Kidney glomerular epithelial cell (primary cell): ENCODE measurements around the gene TRAPPC1.
"Not testable (repeated sequence)": the region's sequence is repeated elsewhere in the genome, so short reads cannot be mapped to it uniquely, and the experiment has no call there.

ENCODE experiments used
- DNase-seq: peaks from one replicate; lab custom pipeline; 2025; lab: John Stamatoyannopoulos, UW

The TRAPPC1 gene

DNA sequence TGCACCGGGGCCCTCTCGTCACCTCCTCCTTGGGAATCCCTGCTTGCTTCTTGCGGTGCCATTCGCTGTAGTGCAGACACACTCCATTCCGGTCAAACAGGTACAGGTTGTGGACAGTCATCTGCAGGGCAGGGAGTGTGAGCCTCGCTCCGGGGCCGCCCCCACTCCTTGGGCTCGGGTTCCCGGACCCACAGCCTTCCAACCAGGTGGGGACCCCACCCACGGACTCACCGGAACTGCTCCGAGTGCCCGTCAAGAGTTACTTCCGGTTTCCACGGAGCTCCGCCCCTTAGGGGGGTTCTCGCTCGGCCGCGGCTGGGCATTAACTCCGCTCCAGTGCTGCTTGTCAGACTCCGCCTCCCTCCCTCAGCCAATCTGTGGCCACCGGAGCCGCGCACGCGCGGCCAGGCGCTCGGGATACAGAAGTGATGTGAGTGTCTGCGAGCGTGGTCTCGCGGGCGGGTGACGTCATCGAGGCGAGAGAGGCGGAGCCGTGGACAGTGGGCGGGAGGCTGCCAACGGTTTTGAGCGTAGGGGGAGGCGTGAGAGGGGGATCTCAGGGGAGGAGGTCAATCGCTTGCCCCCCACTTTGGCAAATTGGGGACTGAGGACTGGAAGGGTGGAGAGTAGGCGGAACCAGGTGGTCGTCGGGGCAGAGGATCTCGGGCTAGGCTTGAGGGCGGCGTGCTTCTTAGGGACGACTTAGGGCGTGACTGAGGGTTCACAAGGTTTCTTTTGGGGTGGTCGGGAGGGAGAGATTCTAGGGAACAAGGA, at the start of gene TRAPPC1, which contains the start of gene CNTROB:
Gene TRAPPC1 (minus strand): TSS at position 238 of the 774 bp plus-strand sequence. CDS start 117 bp downstream, at position 121.
Gene CNTROB (plus strand): TSS at position 498 of the 774 bp plus-strand sequence. CDS start 874 bp downstream, outside the sequence.
- peak; percentile 98 for DNase-seq

GRCh38 chr17:7977805-7978204, 46.1 kb upstream of the TRAPPC1 start:
- no peak for DNase-seq

GRCh38 chr17:7977039-7977438, 45.3 kb upstream of the TRAPPC1 start:
- DNase-seq, result no peak

GRCh38 chr17:7974638-7975131, 42.9 kb upstream of the TRAPPC1 start:
- no peak for DNase-seq

DNA sequence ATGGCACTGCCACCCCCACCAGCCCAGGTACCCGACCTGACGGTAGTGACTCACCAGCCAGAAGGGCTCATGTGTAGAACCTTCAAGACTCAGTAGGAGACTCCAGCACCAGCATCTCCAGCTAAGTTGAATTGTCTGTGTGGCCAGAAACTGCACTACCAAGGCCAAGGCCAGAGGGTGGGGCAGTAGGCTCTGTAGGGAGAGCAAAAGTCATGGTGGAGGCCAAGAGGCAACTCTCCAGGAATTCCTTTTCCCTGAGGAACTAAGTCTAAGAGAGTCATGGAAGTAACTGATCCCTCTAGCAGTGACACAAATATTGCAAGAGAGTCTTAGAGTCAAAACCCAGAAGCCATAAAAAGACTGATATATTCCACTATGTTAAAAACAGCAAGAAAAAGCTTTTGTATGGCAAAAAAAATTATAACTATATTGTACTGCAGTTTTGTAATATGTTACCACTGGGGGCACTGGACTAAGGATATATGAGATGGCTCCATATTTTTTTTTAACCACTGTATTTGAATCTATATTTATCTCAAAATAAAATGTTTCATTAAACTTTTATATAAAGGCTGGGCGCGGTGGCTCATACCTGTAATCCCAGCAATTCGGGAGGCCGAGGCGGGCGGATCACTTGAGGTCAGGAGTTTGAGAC, 40.5 kb upstream of the TRAPPC1 start:
- no peak for DNase-seq

- no peak for DNase-seq
Measured at GRCh38 chr17:7971651-7972050, 39.9 kb upstream of the TRAPPC1 start.

GRCh38 chr17:7969433-7969832, 37.7 kb upstream of the TRAPPC1 start:
- no peak for DNase-seq

DNA sequence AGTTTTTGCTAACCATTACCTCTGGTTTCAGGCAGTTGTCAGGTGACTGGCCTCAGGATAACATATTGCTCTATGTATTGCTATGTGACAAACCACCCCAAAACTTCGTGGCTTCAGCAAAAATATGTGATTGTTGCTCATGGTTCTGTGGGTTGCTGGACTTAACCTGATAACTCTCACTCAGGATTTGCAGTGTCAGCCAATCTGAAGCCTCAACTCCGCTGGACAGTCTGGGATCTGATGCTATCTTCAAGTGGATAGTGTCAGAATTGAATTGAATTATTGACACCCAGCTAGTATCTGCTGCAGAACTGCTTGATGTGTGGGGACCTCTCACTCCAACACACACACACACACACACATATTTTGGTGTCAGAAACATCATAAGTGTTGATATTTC, 36.0 kb upstream of the TRAPPC1 start:
- DNase-seq, result no peak

DNA sequence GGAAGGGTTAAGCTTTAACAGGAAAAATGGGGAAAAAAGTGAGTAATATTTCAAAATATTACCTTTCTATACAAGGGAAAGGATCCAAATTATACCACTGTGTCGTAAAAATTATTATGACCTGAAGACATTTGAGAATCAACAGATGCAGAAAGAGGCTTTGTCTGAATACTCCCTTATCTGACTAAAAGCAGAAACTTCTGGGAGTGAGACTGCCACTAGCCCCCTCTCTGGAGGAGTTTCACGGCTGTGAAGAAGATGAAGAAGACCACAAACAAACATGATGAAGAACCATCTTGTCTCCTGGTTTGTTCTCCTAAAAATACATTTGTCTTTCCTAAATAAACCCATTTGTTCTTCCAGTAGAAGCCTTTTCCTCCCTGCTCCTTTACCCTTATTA, 29.7 kb upstream of the TRAPPC1 start:
- no peak for DNase-seq

GRCh38 chr17:7959503-7960253, 27.9 kb upstream of the TRAPPC1 start:
- no peak for DNase-seq

DNA sequence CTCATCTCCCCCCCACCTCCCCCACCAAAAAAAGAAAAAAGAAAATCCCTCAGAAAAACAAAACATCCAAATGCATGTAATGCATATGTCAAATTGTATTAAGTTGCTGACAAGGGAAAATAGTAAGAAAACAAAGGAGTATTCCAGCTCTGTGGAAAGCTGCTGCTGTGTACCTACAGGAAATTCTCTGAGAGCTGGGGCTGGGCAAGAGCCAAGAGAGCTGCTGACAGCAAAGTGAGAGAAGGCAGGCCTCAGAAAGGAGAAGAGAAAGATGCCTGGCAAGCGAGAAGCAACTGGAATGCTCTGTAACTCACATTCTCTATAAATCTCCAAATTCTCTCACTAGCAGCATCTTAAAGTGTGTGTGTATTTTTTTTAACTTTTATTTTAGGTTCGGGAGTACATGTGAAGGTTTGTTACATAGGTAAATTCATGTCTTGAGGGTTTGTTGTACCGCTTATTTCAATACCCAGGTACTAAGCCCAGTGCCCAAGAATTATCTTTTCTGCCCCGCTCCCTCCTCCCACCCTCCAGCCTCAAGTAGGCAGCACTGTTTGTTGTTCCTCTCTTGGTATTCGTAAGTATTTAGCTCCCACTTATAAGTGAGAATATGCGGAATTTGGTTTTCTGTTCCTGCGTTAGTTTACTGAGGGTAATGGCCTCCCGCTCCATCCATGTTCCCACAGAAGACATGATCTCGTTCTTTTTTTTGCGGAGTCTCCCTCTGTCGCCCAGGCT, 24.7 kb upstream of the TRAPPC1 start:
- no peak for DNase-seq

GRCh38 chr17:7955414-7956227, 23.9 kb upstream of the TRAPPC1 start:
- no peak for DNase-seq

DNA sequence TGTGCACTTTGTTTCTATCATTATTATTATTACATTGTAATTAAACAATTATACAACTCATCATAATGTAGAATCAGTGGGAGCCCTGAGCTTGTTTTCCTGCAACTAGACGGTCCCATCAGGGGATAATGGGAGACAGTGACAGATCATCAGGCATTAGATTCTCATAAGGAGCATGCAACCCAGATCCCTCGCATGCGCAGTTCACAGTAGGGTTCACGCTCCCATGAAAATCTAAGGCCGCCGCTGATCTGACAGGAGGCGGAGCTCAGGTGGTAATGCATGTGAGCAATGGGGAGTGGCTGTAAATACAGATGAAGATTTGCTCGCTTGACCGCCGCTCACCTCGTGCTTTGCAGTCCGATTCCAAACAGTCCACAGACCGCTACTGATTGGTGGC, 21.5 kb upstream of the TRAPPC1 start:
- not testable (repeated sequence) for DNase-seq

GRCh38 chr17:7951143-7951792, 19.5 kb upstream of the TRAPPC1 start:
- no peak for DNase-seq

GRCh38 chr17:7950578-7950977, 18.8 kb upstream of the TRAPPC1 start:
- no peak for DNase-seq

GRCh38 chr17:7947651-7948050, 15.9 kb upstream of the TRAPPC1 start:
- no peak for DNase-seq

DNA sequence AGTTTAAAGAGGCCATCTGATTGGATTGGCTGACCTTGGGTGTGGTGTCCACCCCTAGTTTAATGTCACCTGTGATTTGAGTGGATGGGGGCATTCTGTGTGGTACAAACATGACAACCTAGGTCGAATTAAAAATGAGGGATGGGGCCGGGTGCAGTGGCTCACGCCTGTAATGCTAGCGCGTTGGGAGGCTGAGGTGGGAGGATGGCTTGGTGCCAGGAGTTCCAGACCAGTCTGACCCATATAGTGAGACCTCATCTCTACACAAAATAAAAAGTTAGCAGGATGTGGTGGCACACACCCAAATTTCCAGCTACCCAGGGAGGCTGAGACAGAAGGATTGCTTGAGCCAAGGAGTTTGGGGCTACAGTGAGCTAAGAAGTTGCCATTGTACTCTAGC, 14.7 kb upstream of the TRAPPC1 start:
- no peak for DNase-seq

- DNase-seq, result no peak
Measured at GRCh38 chr17:7945651-7946050, 13.9 kb upstream of the TRAPPC1 start.

- no peak for DNase-seq
Measured at GRCh38 chr17:7944326-7944725, 12.6 kb upstream of the TRAPPC1 start.

GRCh38 chr17:7943291-7943690, 11.5 kb upstream of the TRAPPC1 start:
- no peak for DNase-seq
